Ascending aorta (tissue), 2 donors: Measurements from ENCODE around the gene PHB1. TPM values are rescaled to one million over a fixed set of nuclear protein-coding genes. Genes with fewer than 3 reads are reported as not detected.

ENCODE experiments used
- DNase-seq, 2 donors: peaks; one replicate each; pipeline ENCODE4 v3.0.0-alpha.2; 2019; ENCODE audit warnings: low spot score in 2 of 2
- H3K27ac ChIP-seq, 2 donors: fragments of 200-600 bp; sonication (generic); one replicate each; pipeline ENCODE4 v1.5.1; 2016 to 2017; ENCODE audit warnings: mild to moderate bottlenecking in 1 of 2
- H3K27me3 ChIP-seq: fragments of 200-600 bp; sonication (generic); one replicate; pipeline ENCODE4 v1.5.1; 2017
- H3K36me3 ChIP-seq, 2 donors: fragments of 200-600 bp; sonication (generic); one replicate each; pipeline ENCODE4 v1.5.1; 2016
- H3K4me1 ChIP-seq, 2 donors: fragments of 200-600 bp; sonication (generic); one replicate each; pipeline ENCODE4 v1.5.1; 2016 to 2017; ENCODE audit warnings: mild to moderate bottlenecking in 1 of 2
- H3K4me3 ChIP-seq, 2 donors: fragments of 200-600 bp; sonication (generic); one replicate each; pipeline ENCODE4 v1.5.1; 2016 to 2017; ENCODE audit warnings: mild to moderate bottlenecking in 1 of 2
- H3K9me3 ChIP-seq, 2 donors: fragments of 200-600 bp; sonication (generic); one replicate each; pipeline ENCODE4 v1.5.1; 2016
- intact Hi-C: fragments of 100-400 bp; cut with DNase I; formaldehyde crosslinking; loops from one replicate; pipeline ENCODE4 v1.15.1; 2023
- total RNA-seq: library from RNA; depleted of rRNA; stranded (reverse); fragments of >200 nt; gene quantifications from one replicate; pipeline ENCODE4 v1.1.0, GENCODE V29; 2016
- TF ChIP-seq, protein P1 (sequence below), 3 experiments: fragments of 200-600 bp in 2 of 3; fragments of 450-650 bp in 1 of 3; sonication (generic) in 2 of 3; IDR thresholded peaks; one replicate each; pipeline ENCODE4 v1.5.1; 2016 to 2019; ENCODE audit warnings: antibody characterized with exemption in 3 of 3, mild to moderate bottlenecking in 1 of 3, moderate library complexity in 1 of 3

The PHB1 gene
- total RNA-seq, 1 donor from 2014 or later: 79.6 TPM

GRCh38 chr17:49379926-49380325 is 34.8 kb downstream of the PHB1 start:
- Histone ChIP-seq H3K36me3 (no peaks in the 10 kb centered on the region), H3K4me1 (no peaks in the 10 kb centered on the region), H3K27me3 (no peaks in the 10 kb centered on the region), H3K9me3 (no peaks in the 10 kb centered on the region), H3K4me3 (no peak overlapping the region), H3K27ac (no peak overlapping the region)
- intact Hi-C loops: no loop called here
- TF ChIP-seq, protein P1, sequence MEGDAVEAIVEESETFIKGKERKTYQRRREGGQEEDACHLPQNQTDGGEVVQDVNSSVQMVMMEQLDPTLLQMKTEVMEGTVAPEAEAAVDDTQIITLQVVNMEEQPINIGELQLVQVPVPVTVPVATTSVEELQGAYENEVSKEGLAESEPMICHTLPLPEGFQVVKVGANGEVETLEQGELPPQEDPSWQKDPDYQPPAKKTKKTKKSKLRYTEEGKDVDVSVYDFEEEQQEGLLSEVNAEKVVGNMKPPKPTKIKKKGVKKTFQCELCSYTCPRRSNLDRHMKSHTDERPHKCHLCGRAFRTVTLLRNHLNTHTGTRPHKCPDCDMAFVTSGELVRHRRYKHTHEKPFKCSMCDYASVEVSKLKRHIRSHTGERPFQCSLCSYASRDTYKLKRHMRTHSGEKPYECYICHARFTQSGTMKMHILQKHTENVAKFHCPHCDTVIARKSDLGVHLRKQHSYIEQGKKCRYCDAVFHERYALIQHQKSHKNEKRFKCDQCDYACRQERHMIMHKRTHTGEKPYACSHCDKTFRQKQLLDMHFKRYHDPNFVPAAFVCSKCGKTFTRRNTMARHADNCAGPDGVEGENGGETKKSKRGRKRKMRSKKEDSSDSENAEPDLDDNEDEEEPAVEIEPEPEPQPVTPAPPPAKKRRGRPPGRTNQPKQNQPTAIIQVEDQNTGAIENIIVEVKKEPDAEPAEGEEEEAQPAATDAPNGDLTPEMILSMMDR (IDR thresholded peaks at IDR 0.05): no peak
- DNase-seq: no peak

GRCh38 chr17:49378311-49378710 is 36.4 kb downstream of the PHB1 start:
- Histone ChIP-seq H3K27ac (no peak overlapping the region), H3K27me3 (no peaks in the 10 kb centered on the region), H3K36me3 (no peaks in the 10 kb centered on the region), H3K4me3 (no peak overlapping the region), H3K9me3 (no peaks in the 10 kb centered on the region), H3K4me1 (no peaks in the 10 kb centered on the region)
- intact Hi-C loops: no loop called here
- TF ChIP-seq, protein P1 (IDR thresholded peaks at IDR 0.05): no peak
- DNase-seq: no peak

- no peak overlapping the region for H3K27ac ChIP-seq
- TF ChIP-seq, protein P1 (IDR thresholded peaks at IDR 0.05): no peak
- no peak overlapping the region for H3K4me3 ChIP-seq
- no peaks in the 10 kb centered on the region for H3K9me3 ChIP-seq
- no peak for DNase-seq
- no peaks in the 10 kb centered on the region for H3K4me1 ChIP-seq
- H3K27me3 ChIP-seq: no peaks in the 10 kb centered on the region
- H3K36me3 ChIP-seq: no peaks in the 10 kb centered on the region
- intact Hi-C loops: no loop called here
These were observed 39.1 kb downstream of the PHB1 start for GRCh38 chr17:49375544-49375943.

GRCh38 chr17:49373115-49373514 is 41.6 kb downstream of the PHB1 start:
- H3K27me3 ChIP-seq: no peaks in the 10 kb centered on the region
- no peaks in the 10 kb centered on the region for H3K9me3 ChIP-seq
- no peaks in the 10 kb centered on the region for H3K4me1 ChIP-seq
- H3K36me3 ChIP-seq: no peaks in the 10 kb centered on the region
- TF ChIP-seq, protein P1 (IDR thresholded peaks at IDR 0.05): no peak
- DNase-seq: peak in 1 of 2 donors; percentile 1
- no peak overlapping the region for H3K27ac ChIP-seq
- intact Hi-C loops: no loop called here
- H3K4me3 ChIP-seq: no peak overlapping the region

- no peaks in the 10 kb centered on the region for H3K4me1 ChIP-seq
- H3K36me3 ChIP-seq: no peaks in the 10 kb centered on the region
- intact Hi-C loops: no loop called here
- TF ChIP-seq, protein P1 (IDR thresholded peaks at IDR 0.05): no peak
- DNase-seq: peak in 1 of 2 donors; percentile 1
- no peak overlapping the region for H3K4me3 ChIP-seq
- no peak overlapping the region for H3K27ac ChIP-seq
- H3K27me3 ChIP-seq: no peaks in the 10 kb centered on the region
- no peaks in the 10 kb centered on the region for H3K9me3 ChIP-seq
These were observed 42.3 kb downstream of the PHB1 start for GRCh38 chr17:49372425-49372824.
